Suprapubic skin (tissue), 4 donors: Measurements from ENCODE around the gene RGS7.

Experiments
- CTCF ChIP-seq, 2 donors: fragments of 200-600 bp in 1 of 2; fragments of 450-650 bp in 1 of 2; sonication (generic) in 1 of 2; IDR thresholded peaks; one replicate each; pipeline ENCODE4 v1.5.1; 2016 to 2019; ENCODE audit warnings: antibody characterized with exemption in 2 of 2, mild to moderate bottlenecking in 1 of 2, moderate library complexity in 1 of 2
- POLR2A ChIP-seq, 2 donors: fragments of 450-650 bp; IDR thresholded peaks; one replicate each; pipeline ENCODE4 v1.6.1; 2017; ENCODE audit warnings: antibody characterized with exemption in 2 of 2, mild to moderate bottlenecking in 2 of 2, moderate library complexity in 2 of 2
- POLR2AphosphoS5 ChIP-seq, 3 donors: sonication (generic); formaldehyde crosslinking; IDR thresholded peaks; one replicate each; pipeline ENCODE4 v1.6.1; 2017; ENCODE audit warnings: antibody characterized with exemption in 3 of 3

GRCh38 chr1:241396747-241397681 is 40.0 kb upstream of the RGS7 start:
- TF ChIP-seq CTCF (IDR thresholded peaks at IDR 0.05) (no peak), POLR2AphosphoS5 (IDR thresholded peaks at IDR 0.05) (no peak), POLR2A (IDR thresholded peaks at IDR 0.05) (no peak)
